ENCODE measurements around the gene SCRN1.

GRCh38 chr7:30032310-30033125, 42.9 kb upstream of the SCRN1 start:
- TF ChIP-seq CTCF (IDR thresholded peaks at IDR 0.05): no peak
- TF ChIP-seq POLR2A (IDR thresholded peaks at IDR 0.05): no peak

All from thyroid gland (tissue), 4 donors.